A549 (cell line): Measurements from ENCODE around the gene TAF1B. TPM values are rescaled to one million over a fixed set of nuclear protein-coding genes. Genes with fewer than 3 reads are reported as not detected.

Source experiments
- ATAC-seq, 2 experiments: fragments of 200-7000 bp in 1 of 2; fragments of >200 bp in 1 of 2; cut with Nextera tagmentation in 1 of 2; cut with Tn5 transposase in 1 of 2; 3 replicates each; pipeline versions ENCODE4 v1.8.0 to v1.9.1; 2018 to 2020; ENCODE audit warnings: mild to moderate bottlenecking in 1 of 2, moderate library complexity in 1 of 2
- CTCF ChIA-PET: fragments of 300-600 bp; sonication (Branson Sonifier 250); formaldehyde crosslinking; extraction: SDS; loops from one replicate; lab custom pipeline; 2021; ENCODE audit warnings: antibody characterized with exemption, inconsistent platforms; lab: Yijun Ruan, JAX
- POLR2A ChIA-PET: fragments of 350-600 bp; formaldehyde crosslinking; extraction: SDS; loops from one replicate; lab custom pipeline; 2021; ENCODE audit warnings: antibody characterized with exemption, inconsistent platforms; lab: Yijun Ruan, JAX
- DNase-seq, 2 experiments: peaks; one replicate each; pipeline versions ENCODE4 v3.0.0 to v3.0.0-alpha.2; 2011 to 2016; ENCODE audit warnings: low read depth in 1 of 2, low spot score in 1 of 2
- FAIRE-seq: peaks from 2 replicates; lab custom pipeline; 2011; peaks lifted over from hg19 to GRCh38; lab: Jason Lieb, UNC
- H3K27ac ChIP-seq, 2 experiments: fragments of >200 bp; sonication (Bioruptor Twin); formaldehyde crosslinking; 3 replicates each; pipeline ENCODE4 v1.5.1; 2016 to 2017
- H3K4me1 ChIP-seq: fragments of >200 bp; sonication (Bioruptor Twin); formaldehyde crosslinking; 3 replicates; pipeline ENCODE4 v1.6.1; 2016
- H3K4me2 ChIP-seq: fragments of >200 bp; sonication (Bioruptor Twin); formaldehyde crosslinking; 3 replicates; pipeline ENCODE4 v1.6.1; 2016
- H3K4me3 ChIP-seq: fragments of >200 bp; sonication (Bioruptor Twin); formaldehyde crosslinking; 3 replicates; pipeline ENCODE4 v1.5.1; 2016
- H3K9me3 ChIP-seq: fragments of >200 bp; sonication (Bioruptor Twin); formaldehyde crosslinking; 3 replicates; pipeline ENCODE4 v1.6.1; 2016
- ATOH8 ChIP-seq: fragments of 250-450 bp; sonication (Bioruptor Pico); IDR thresholded peaks from 2 replicates; pipeline ENCODE4 v1.5.0; 2020; ENCODE audit warnings: low read depth, mild to moderate bottlenecking, moderate library complexity
- BHLHE40 ChIP-seq: IDR thresholded peaks from 2 replicates; pipeline ENCODE4 v1.6.1; 2012; ENCODE audit warnings: low read depth, low read length, inconsistent platforms
- CHD4 ChIP-seq: fragments of 200-600 bp; sonication (generic); IDR thresholded peaks from 2 replicates; pipeline ENCODE4 v1.6.1; 2016; ENCODE audit warnings: antibody characterized with exemption, mild to moderate bottlenecking, borderline replicate concordance
- CTCF ChIP-seq: fragments of >200 bp; sonication (Bioruptor Twin); formaldehyde crosslinking; IDR thresholded peaks from 3 replicates; pipeline ENCODE4 v1.5.1; 2016
- EHF ChIP-seq: fragments of 250-450 bp; sonication (Bioruptor Pico); IDR thresholded peaks from 2 replicates; pipeline ENCODE4 v1.5.0; 2020; ENCODE audit warnings: mild to moderate bottlenecking
- EHMT2 ChIP-seq: fragments of 200-600 bp; sonication (generic); IDR thresholded peaks from 2 replicates; pipeline ENCODE4 v1.6.1; 2016; ENCODE audit warnings: antibody characterized with exemption, low read depth, mild to moderate bottlenecking, moderate library complexity
- ELK1 ChIP-seq: fragments of 150-350 bp; IDR thresholded peaks from 2 replicates; pipeline ENCODE4 v1.6.1; 2014; ENCODE audit warnings: low read depth, mild to moderate bottlenecking, low read length
- EP300 ChIP-seq, 2 experiments: fragments of >200 bp; sonication (Bioruptor Twin); formaldehyde crosslinking; IDR thresholded peaks; 2 replicates in 1 of 2; 3 replicates in 1 of 2; pipeline ENCODE4 v1.6.1; 2016 to 2017
- ESRRA ChIP-seq: fragments of 150-350 bp; IDR thresholded peaks from 2 replicates; pipeline ENCODE4 v1.6.1; 2014; ENCODE audit warnings: mild to moderate bottlenecking, low read length, borderline replicate concordance
- FOSB ChIP-seq: fragments of 250-450 bp; sonication (Bioruptor Pico); IDR thresholded peaks from 2 replicates; pipeline ENCODE4 v1.5.0; 2020; ENCODE audit warnings: mild to moderate bottlenecking, moderate library complexity
- FOXS1 ChIP-seq: fragments of 250-450 bp; sonication (Bioruptor Pico); IDR thresholded peaks from 2 replicates; pipeline ENCODE4 v1.5.0; 2020; ENCODE audit warnings: mild to moderate bottlenecking, moderate library complexity
- GATA3 ChIP-seq: IDR thresholded peaks from 2 replicates; pipeline ENCODE4 v1.6.1; 2012; ENCODE audit warnings: borderline replicate concordance
- HEYL ChIP-seq: fragments of 250-450 bp; sonication (Bioruptor Pico); IDR thresholded peaks from 2 replicates; pipeline ENCODE4 v1.8.0; 2021; ENCODE audit warnings: mild to moderate bottlenecking, moderate library complexity
- HMGXB4 ChIP-seq: fragments of 250-450 bp; sonication (Bioruptor Pico); IDR thresholded peaks from 2 replicates; pipeline ENCODE4 v1.5.0; 2021; ENCODE audit warnings: mild to moderate bottlenecking, moderate library complexity, borderline replicate concordance
- HOXB13 ChIP-seq: fragments of 250-450 bp; sonication (Bioruptor Pico); IDR thresholded peaks from 2 replicates; pipeline ENCODE4 v1.5.0; 2020; ENCODE audit warnings: low read depth, mild to moderate bottlenecking, moderate library complexity
- JUN ChIP-seq, 2 experiments: fragments of >200 bp; sonication (Bioruptor Twin); formaldehyde crosslinking; IDR thresholded peaks; 2 replicates in 1 of 2; 3 replicates in 1 of 2; pipeline ENCODE4 v1.6.1; 2016 to 2017
- KDM1A ChIP-seq: fragments of 200-600 bp; sonication (generic); IDR thresholded peaks from 2 replicates; pipeline ENCODE4 v1.6.1; 2016; ENCODE audit warnings: low read depth, mild to moderate bottlenecking
- MAFK ChIP-seq: fragments of 450-650 bp; IDR thresholded peaks from 2 replicates; pipeline ENCODE4 v1.6.1; 2014; ENCODE audit not compliant: partially characterized antibody
- MAZ ChIP-seq: fragments of 150-350 bp; IDR thresholded peaks from 2 replicates; pipeline ENCODE4 v1.6.1; 2014; ENCODE audit warnings: antibody characterized with exemption, low read depth, low read length, borderline replicate concordance
- MYC ChIP-seq: IDR thresholded peaks from 2 replicates; pipeline ENCODE4 v1.6.1; 2012; ENCODE audit warnings: mild to moderate bottlenecking, inconsistent platforms, low read length, improper control_type of control experiment, borderline replicate concordance
- PBX3 ChIP-seq: IDR thresholded peaks from 2 replicates; pipeline ENCODE4 v1.6.1; 2012
- PHF8 ChIP-seq: fragments of 200-600 bp; sonication (generic); IDR thresholded peaks from 2 replicates; pipeline ENCODE4 v1.6.1; 2016; ENCODE audit warnings: low read depth, mild to moderate bottlenecking, antibody characterized with exemption, moderate library complexity, borderline replicate concordance
- RARB ChIP-seq: fragments of 250-450 bp; sonication (Bioruptor Pico); IDR thresholded peaks from 2 replicates; pipeline ENCODE4 v1.8.0; 2021; ENCODE audit warnings: mild to moderate bottlenecking, moderate library complexity
- ZFP36 ChIP-seq: fragments of 450-650 bp; IDR thresholded peaks from 2 replicates; pipeline ENCODE4 v1.6.1; 2014; ENCODE audit warnings: borderline replicate concordance; ENCODE audit not compliant: partially characterized antibody
- ZSCAN20 ChIP-seq: fragments of 250-450 bp; sonication (Bioruptor Pico); IDR thresholded peaks from 2 replicates; pipeline ENCODE4 v1.8.0; 2022; ENCODE audit warnings: mild to moderate bottlenecking, moderate library complexity
- WGBS: methylation state at CpG from one replicate; pipeline ENCODE4 v1.1.6; 2017; ENCODE audit errors: missing lambda C conversion rate; 5-methylcytosine and 5-hydroxymethylcytosine counted together
- polyA plus RNA-seq, 4 experiments: library from polyadenylated mRNA; depleted of rRNA in 3 of 4; stranded (reverse); fragments of >200 nt; fragmentation: RNase III in 1 of 4; extraction: RNeasy Plus Mini Kit Qiagen cat#74134 plus additional on column Dnase treatment in 1 of 4; gene quantifications; 2 replicates in 3 of 4; 3 replicates in 1 of 4; pipeline ENCODE4 v1.2.3, GENCODE V29; 2011 to 2017
- TF ChIP-seq, protein P1 (sequence below): fragments of >200 bp; sonication (Bioruptor Twin); formaldehyde crosslinking; IDR thresholded peaks from 2 replicates; pipeline ENCODE4 v1.6.1; 2016

TAF1B gene
- polyA plus RNA-seq, 2 of the 4 experiments (the other 2 are of a cell fraction), result 40.6 to 51.7 TPM

DNA sequence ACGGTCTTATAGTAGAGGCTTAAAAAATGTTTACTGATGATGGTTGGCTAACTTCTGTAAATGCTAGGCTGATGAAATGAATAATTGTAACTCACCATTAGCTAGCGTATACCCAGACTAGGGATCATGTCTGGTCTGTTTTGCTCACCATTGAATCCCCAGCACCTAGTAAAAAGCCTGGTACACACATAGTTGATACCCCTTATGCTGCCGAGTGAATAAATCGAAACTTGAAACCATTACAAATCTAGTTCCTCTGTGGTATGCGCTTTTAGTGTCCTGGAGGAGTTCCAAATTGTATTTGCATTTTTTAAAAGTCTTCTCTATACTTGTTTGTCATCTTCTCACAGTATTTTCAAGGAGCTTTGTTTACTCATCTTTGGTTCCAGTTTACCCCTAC lies 1.3 kb downstream of the TAF1B start:
- no peak for ATAC-seq
- peaks cover 18% of the 10 kb centered on the region; the same call in 2 of the 3 replicates for H3K4me1 ChIP-seq
- 71% methylated on average over 5 of the region's 5 CpGs for WGBS
- CTCF ChIA-PET, result interaction anchor here (1.0 to 5.6 kb wide), 7 partner anchors 11 to 204 kb away, joined by 3 to 42 read pairs (median 4); no protein-coding TSS in a partner anchor
- TF ChIP-seq EHMT2, result no peak
- TF ChIP-seq EP300 (IDR thresholded peaks at IDR 0.05), result no peak
- TF ChIP-seq GATA3, result no peak
- no peak for TF ChIP-seq PBX3
- TF ChIP-seq FOXS1 (CRISPR knock-in tag), result no peak
- no peak for TF ChIP-seq ATOH8 (CRISPR knock-in tag)
- no peak for TF ChIP-seq RARB (CRISPR knock-in tag)
- TF ChIP-seq MAFK, result no peak
- no peak for TF ChIP-seq PHF8
- TF ChIP-seq ELK1, result no peak
- TF ChIP-seq HMGXB4 (CRISPR knock-in tag), result no peak
- TF ChIP-seq HEYL (CRISPR knock-in tag), result no peak
- TF ChIP-seq, all 56 proteins: peak for 0
- POLR2A ChIA-PET, result interaction anchor here (1.3 to 1.9 kb wide), 4 partner anchors 74 to 193 kb away, joined by 3 to 6 read pairs (median 6); no protein-coding TSS in a partner anchor
- Histone ChIP-seq H3K9me3 (no peaks in the 10 kb centered on the region), H3K4me2 (peak overlapping the region; percentile 86), H3K27ac (peak overlapping the region; percentile 95), H3K4me3 (peak overlapping the region; percentile 73)
- FAIRE-seq (no peak), DNase-seq (no peak)

- H3K4me2 ChIP-seq, result no peak overlapping the region
- no peak overlapping the region for H3K27ac ChIP-seq
- CTCF ChIA-PET, result interaction anchor here (0.9 to 5.6 kb wide), 6 partner anchors 10 to 68 kb away, joined by 3 to 22 read pairs (median 4); no protein-coding TSS in a partner anchor
- no peaks in the 10 kb centered on the region for H3K9me3 ChIP-seq
- DNase-seq (no peak), ATAC-seq (no peak), FAIRE-seq (no peak)
- TF ChIP-seq HMGXB4 (CRISPR knock-in tag), result no peak
- TF ChIP-seq HEYL (CRISPR knock-in tag), result no peak
- no peak for TF ChIP-seq KDM1A
- TF ChIP-seq FOSB, result no peak
- TF ChIP-seq ZFP36, result no peak
- no peak for TF ChIP-seq ZSCAN20
- no peak for TF ChIP-seq ESRRA
- no peak for TF ChIP-seq HOXB13 (CRISPR knock-in tag)
- no peak for TF ChIP-seq MAZ
- TF ChIP-seq MYC, result no peak
- TF ChIP-seq BHLHE40, result no peak
- no peak for TF ChIP-seq EHF (CRISPR knock-in tag)
- no peak for TF ChIP-seq JUN (IDR thresholded peaks at IDR 0.05)
- TF ChIP-seq FOXS1 (CRISPR knock-in tag), result no peak
- TF ChIP-seq, protein P1, sequence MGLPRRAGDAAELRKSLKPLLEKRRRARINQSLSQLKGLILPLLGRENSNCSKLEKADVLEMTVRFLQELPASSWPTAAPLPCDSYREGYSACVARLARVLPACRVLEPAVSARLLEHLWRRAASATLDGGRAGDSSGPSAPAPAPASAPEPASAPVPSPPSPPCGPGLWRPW, result no peak
- TF ChIP-seq CHD4, result no peak
- TF ChIP-seq CTCF, result no peak
- peaks cover 18% of the 10 kb centered on the region; the same call in 2 of the 3 replicates for H3K4me1 ChIP-seq
- H3K4me3 ChIP-seq, result no peak overlapping the region
- POLR2A ChIA-PET, result interaction anchor here (0.6 kb wide), 1 partner anchor 33 kb away, joined by 3 read pairs; no protein-coding TSS in a partner anchor
Measured at GRCh38 chr2:9846554-9846953, 3.3 kb downstream of the TAF1B start.
